Mammary epithelial cell (primary cell): ENCODE data around the gene NR3C2.

ENCODE experiments used
- CTCF ChIP-seq, 2 donors: IDR thresholded peaks in 1 of 2; conservative IDR thresholded peaks in 1 of 2; 2 replicates each; pipeline ENCODE4 v1.5.1; 2011 to 2012; ENCODE audit warnings: inconsistent platforms in 2 of 2, low read length in 2 of 2, mild to moderate bottlenecking in 2 of 2, control low read depth in 1 of 2, low read depth in 1 of 2; ENCODE audit not compliant: insufficient read depth in 1 of 2; ENCODE audit errors: extremely low read depth in 1 of 2
- EZH2 ChIP-seq: IDR thresholded peaks from 2 replicates; pipeline ENCODE4 v1.6.1; 2012; ENCODE audit warnings: low read length, inconsistent platforms, borderline replicate concordance

GRCh38 chr4:148447681-148448080 is 5.5 kb upstream of the NR3C2 start:
- TF ChIP-seq CTCF (conservative IDR thresholded peaks at IDR 0.05 in 1 of 2, IDR thresholded peaks at IDR 0.05 in 1 of 2; ENCODE audit: extremely low read depth in 1 of 2, insufficient read depth in 1 of 2, low read depth in 1 of 2, low read length in 2 of 2) = no peak
- no peak for TF ChIP-seq EZH2
